Measurements from ENCODE around the gene IQGAP2.

IQGAP2 gene

DNA sequence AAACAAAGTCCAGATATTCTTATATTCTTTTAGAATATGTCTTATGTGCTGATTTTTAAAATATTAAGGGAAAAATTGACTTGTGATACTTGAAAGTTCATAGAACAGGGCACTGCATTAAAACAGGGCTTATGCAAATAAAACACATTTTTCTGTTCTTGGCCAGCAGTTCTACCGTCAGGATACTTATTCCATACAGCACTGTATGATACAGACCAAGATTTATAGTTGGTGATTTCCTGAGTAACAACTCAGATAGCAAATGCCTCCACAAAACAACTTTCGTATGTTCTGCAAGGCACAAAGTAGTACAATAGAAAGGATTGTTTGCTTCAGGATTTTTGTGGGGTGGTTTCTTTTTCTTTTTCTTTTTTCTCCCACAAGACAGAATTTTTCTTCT, 150.2 kb downstream of the IQGAP2 start:
- TF ChIP-seq, protein P1, sequence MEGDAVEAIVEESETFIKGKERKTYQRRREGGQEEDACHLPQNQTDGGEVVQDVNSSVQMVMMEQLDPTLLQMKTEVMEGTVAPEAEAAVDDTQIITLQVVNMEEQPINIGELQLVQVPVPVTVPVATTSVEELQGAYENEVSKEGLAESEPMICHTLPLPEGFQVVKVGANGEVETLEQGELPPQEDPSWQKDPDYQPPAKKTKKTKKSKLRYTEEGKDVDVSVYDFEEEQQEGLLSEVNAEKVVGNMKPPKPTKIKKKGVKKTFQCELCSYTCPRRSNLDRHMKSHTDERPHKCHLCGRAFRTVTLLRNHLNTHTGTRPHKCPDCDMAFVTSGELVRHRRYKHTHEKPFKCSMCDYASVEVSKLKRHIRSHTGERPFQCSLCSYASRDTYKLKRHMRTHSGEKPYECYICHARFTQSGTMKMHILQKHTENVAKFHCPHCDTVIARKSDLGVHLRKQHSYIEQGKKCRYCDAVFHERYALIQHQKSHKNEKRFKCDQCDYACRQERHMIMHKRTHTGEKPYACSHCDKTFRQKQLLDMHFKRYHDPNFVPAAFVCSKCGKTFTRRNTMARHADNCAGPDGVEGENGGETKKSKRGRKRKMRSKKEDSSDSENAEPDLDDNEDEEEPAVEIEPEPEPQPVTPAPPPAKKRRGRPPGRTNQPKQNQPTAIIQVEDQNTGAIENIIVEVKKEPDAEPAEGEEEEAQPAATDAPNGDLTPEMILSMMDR (IDR thresholded peaks at IDR 0.05; ENCODE audit: borderline replicate concordance, insufficient read depth, low read depth, low read length) = no peak
- no peak overlapping the region for H3K4me3 ChIP-seq (ENCODE audit: low read depth, low read length)

DNA sequence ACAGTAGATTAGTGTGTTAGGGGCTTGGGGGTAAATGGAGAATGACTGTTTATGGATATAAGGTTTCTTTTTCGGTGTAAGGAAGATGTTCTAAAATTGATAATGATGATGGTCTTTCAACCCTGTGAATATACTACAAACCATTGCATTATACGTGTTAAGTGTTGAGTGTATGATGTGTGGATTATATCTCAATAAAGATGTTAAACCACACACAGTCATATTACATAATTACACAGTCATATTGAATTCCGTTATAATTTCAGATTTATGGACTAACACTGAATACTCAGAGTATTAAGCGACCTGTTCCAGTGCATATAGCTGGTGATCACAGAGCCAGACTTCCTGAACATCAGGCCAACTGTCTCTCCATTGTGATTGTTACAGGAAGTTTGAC, 152.0 kb downstream of the IQGAP2 start:
- TF ChIP-seq, protein P1 (IDR thresholded peaks at IDR 0.05; ENCODE audit: borderline replicate concordance, insufficient read depth, low read depth, low read length) = no peak
- no peak overlapping the region for H3K4me3 ChIP-seq (ENCODE audit: low read depth, low read length)

DNA sequence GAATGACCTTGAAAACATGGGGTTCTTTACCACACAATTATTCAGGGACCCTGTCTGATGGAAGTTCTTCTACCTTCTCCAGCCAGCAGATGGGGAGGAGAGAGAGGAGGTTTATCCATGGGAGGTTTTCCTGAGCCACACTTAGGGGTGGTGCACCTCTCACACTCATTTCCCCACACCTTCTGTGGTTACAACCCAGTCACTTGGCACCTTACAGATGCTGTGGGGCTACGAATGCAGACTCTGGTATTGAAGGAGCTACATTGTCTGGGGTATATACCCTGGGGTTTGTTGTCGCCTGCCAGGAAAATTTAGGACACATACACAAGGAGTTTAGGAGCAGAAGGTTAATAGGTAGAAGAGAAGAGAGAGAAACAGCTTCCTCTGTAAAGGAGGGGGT, 152.6 kb downstream of the IQGAP2 start:
- TF ChIP-seq, protein P1 (IDR thresholded peaks at IDR 0.05; ENCODE audit: borderline replicate concordance, insufficient read depth, low read depth, low read length) = no peak
- no peak overlapping the region for H3K4me3 ChIP-seq (ENCODE audit: low read depth, low read length)

DNA sequence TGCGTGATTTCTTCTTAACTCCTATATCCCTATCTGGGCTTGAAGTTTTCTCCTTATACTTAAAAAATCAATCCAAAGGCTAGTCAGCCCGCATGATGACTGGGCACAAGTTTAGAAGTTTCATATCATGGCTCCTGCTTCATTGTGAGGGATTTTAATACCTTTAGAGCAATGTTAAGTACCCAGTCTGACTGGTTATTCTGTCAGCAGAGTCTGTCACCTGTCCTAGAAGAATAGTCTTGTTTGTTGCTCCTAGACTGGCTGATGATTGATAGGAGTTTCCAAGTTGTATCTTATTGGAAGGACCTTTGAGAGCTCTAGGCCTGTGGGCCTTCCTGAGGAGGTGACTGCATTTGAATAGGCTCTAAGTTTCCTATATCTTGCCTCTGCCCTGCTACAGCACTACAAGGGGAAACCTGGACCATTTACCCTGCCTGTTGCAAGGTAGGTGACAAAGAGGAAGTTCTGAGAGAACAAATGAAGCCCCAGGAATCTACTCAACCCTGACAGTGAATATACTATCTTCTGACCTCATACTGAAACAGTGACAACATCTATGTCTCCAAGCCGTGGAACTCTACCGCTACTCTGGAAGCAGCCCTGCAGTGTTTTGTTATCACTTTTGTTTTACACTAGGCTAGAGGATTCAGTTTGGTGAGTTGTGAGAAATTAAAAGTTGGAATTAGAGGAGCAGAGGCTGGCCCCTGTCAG, 153.6 kb downstream of the IQGAP2 start:
- TF ChIP-seq, protein P1 (IDR thresholded peaks at IDR 0.05; ENCODE audit: borderline replicate concordance, insufficient read depth, low read depth, low read length) = no peak

DNA sequence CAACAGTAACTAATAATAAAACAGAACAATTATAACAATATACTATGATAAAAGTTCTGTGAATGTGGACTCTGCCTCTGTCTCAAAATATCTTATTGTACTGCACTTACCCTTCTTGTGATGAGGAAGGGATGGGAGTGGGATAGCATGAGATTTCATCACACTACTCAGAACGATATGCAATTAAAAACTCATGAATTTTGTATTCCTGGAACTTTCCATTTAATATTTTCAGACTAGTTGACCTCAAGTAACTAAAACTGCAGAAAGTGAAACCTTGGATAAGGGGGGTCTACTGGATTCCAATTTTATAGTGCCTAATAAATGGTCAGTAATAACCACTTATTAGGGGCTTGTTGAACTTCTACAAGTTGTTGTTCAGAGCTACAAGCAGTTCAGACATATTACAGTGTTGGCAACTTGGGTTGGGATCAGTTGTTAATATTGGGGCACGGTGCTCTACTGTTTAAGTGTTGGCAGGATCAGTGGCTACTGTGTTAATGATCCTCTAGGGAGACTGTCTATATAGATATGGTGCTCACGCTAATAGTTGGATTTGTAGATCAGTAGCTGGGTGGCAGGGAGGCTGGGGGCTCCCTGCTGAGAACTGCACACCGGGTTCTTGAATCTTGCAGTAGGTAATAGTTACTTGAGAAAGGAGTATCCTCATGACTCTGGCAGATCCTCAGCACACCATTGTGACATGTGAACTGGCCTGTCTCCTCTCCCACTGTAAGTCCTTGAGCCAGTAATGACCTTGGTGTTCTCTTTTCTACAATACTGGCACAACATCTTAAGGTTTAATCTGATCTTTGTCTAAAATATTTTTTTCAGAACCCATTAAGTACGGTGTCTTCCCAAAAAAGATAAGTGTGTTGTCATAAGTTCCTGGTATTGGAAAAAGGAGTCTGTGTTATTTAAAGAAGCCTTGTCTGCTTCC, 158.1 kb downstream of the IQGAP2 start:
- H3K4me3 ChIP-seq (ENCODE audit: low read depth, low read length) = no peak overlapping the region
- TF ChIP-seq, protein P1 (IDR thresholded peaks at IDR 0.05; ENCODE audit: borderline replicate concordance, insufficient read depth, low read depth, low read length) = no peak

More for the DNA sequence above, 153.6 kb downstream of the IQGAP2 start:
- H3K4me3 ChIP-seq (ENCODE audit: low read depth, low read length) = no peak overlapping the region

DNA sequence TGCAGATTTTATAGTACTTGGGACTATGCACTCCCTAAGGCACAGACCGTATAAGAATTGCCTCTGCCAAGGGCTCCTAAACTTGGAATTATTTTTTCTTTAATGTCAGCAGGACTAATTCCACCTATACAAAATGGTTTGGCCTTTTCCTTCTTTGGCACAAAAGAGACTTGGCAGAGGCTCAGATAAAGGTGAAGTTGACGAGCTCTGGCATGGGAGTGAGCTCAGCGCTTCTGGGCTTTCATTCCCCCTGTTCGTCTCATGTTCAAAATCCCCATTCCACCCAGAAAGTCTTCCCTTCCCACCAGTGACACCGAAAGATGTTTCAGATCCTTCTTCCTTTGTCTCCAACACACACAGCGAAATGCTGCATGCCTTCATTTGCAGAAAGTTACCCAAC, 158.9 kb downstream of the IQGAP2 start:
- H3K4me3 ChIP-seq (ENCODE audit: low read depth, low read length) = no peak overlapping the region
- TF ChIP-seq, protein P1 (IDR thresholded peaks at IDR 0.05; ENCODE audit: borderline replicate concordance, insufficient read depth, low read depth, low read length) = no peak

Measured in GM12875 (cell line).